Measurements from ENCODE around the gene GPC2.

The GPC2 gene

GRCh38 chr7:100170101-100170897 is 6.9 kb downstream of the GPC2 start:
- DNase-seq (ENCODE audit: extremely low read depth in 1 of 2, low read depth in 1 of 2), result no peak

GRCh38 chr7:100169147-100169850 is 7.9 kb downstream of the GPC2 start:
- DNase-seq (ENCODE audit: extremely low read depth in 1 of 2, low read depth in 1 of 2), result no peak

GRCh38 chr7:100167912-100168323 is 9.3 kb downstream of the GPC2 start:
- DNase-seq (ENCODE audit: extremely low read depth in 1 of 2, low read depth in 1 of 2), result no peak

- DNase-seq (ENCODE audit: extremely low read depth in 1 of 2, low read depth in 1 of 2), result no peak
Measured at GRCh38 chr7:100166970-100167911, 9.9 kb downstream of the GPC2 start.

- no peak for DNase-seq (ENCODE audit: extremely low read depth in 1 of 2, low read depth in 1 of 2)
Measured at GRCh38 chr7:100166317-100166940, 10.8 kb downstream of the GPC2 start.

- DNase-seq (ENCODE audit: extremely low read depth in 1 of 2, low read depth in 1 of 2), result no peak
Measured at GRCh38 chr7:100163871-100164270, 13.3 kb downstream of the GPC2 start.

- no peak for DNase-seq (ENCODE audit: extremely low read depth in 1 of 2, low read depth in 1 of 2)
Measured at GRCh38 chr7:100163006-100163531, 14.1 kb downstream of the GPC2 start.

GRCh38 chr7:100160067-100160466 is 17.1 kb downstream of the GPC2 start:
- DNase-seq (ENCODE audit: extremely low read depth in 1 of 2, low read depth in 1 of 2), result no peak

GRCh38 chr7:100159099-100159623 is 18.0 kb downstream of the GPC2 start:
- no peak for DNase-seq (ENCODE audit: extremely low read depth in 1 of 2, low read depth in 1 of 2)

- DNase-seq (ENCODE audit: extremely low read depth in 1 of 2, low read depth in 1 of 2), result peak; percentile 81 to 91
Measured at GRCh38 chr7:100158229-100159098, 18.7 kb downstream of the GPC2 start, which contains the start of gene TRAPPC14. Gene TRAPPC14 (minus strand): TSS chr7:100158723. CDS start chr7:100158499, 224 bp downstream.

- DNase-seq (ENCODE audit: extremely low read depth in 1 of 2, low read depth in 1 of 2), result no peak
Measured at GRCh38 chr7:100157334-100158228, 19.6 kb downstream of the GPC2 start.

GRCh38 chr7:100157069-100157333 is 20.2 kb downstream of the GPC2 start:
- DNase-seq (ENCODE audit: extremely low read depth in 1 of 2, low read depth in 1 of 2), result no peak

- no peak for DNase-seq (ENCODE audit: extremely low read depth in 1 of 2, low read depth in 1 of 2)
Measured at GRCh38 chr7:100156331-100157068, 20.7 kb downstream of the GPC2 start.

GRCh38 chr7:100155553-100156317 is 21.4 kb downstream of the GPC2 start:
- no peak for DNase-seq (ENCODE audit: extremely low read depth in 1 of 2, low read depth in 1 of 2)

GRCh38 chr7:100154651-100155491 is 22.3 kb downstream of the GPC2 start:
- no peak for DNase-seq (ENCODE audit: extremely low read depth in 1 of 2, low read depth in 1 of 2)
